Coronary artery (tissue), 2 donors: ENCODE data around the gene FIBCD1.

ENCODE experiments used
- DNase-seq: peaks from one replicate; pipeline ENCODE4 v3.0.0-alpha.2; 2017; ENCODE audit warnings: low spot score
- H3K27ac ChIP-seq, 2 donors: fragments of 200-600 bp; sonication (generic); one replicate each; pipeline ENCODE4 v1.5.1; 2016 to 2019
- H3K4me3 ChIP-seq: fragments of 200-600 bp; sonication (generic); 2 replicates; pipeline ENCODE4 v1.5.1; 2016; ENCODE audit warnings: mild to moderate bottlenecking, moderate library complexity
- CTCF ChIP-seq: fragments of 200-600 bp; sonication (generic); IDR thresholded peaks from one replicate; pipeline ENCODE4 v1.5.1; 2019; ENCODE audit warnings: antibody characterized with exemption

FIBCD1 gene

GRCh38 chr9:130980526-130980925 lies 41.5 kb upstream of the FIBCD1 start:
- no peak for DNase-seq
- H3K4me3 ChIP-seq = no peak overlapping the region
- no peak for TF ChIP-seq CTCF
- H3K27ac ChIP-seq = no peak overlapping the region

- DNase-seq = no peak
- TF ChIP-seq CTCF = no peak
- no peak overlapping the region for H3K27ac ChIP-seq
- H3K4me3 ChIP-seq = no peak overlapping the region
Measured at GRCh38 chr9:130979591-130980385, 40.7 kb upstream of the FIBCD1 start.

GRCh38 chr9:130977811-130978221 lies 38.8 kb upstream of the FIBCD1 start:
- no peak for DNase-seq
- no peak overlapping the region for H3K27ac ChIP-seq
- no peak overlapping the region for H3K4me3 ChIP-seq
- no peak for TF ChIP-seq CTCF

- TF ChIP-seq CTCF = no peak
- no peak overlapping the region for H3K4me3 ChIP-seq
- H3K27ac ChIP-seq = no peak overlapping the region
- no peak for DNase-seq
Measured at GRCh38 chr9:130975932-130976841, 37.1 kb upstream of the FIBCD1 start.

GRCh38 chr9:130975156-130975555 lies 36.1 kb upstream of the FIBCD1 start:
- TF ChIP-seq CTCF = no peak
- no peak overlapping the region for H3K27ac ChIP-seq
- DNase-seq = no peak
- no peak overlapping the region for H3K4me3 ChIP-seq

- no peak for TF ChIP-seq CTCF
- no peak overlapping the region for H3K4me3 ChIP-seq
- no peak overlapping the region for H3K27ac ChIP-seq
- DNase-seq = no peak
Measured at GRCh38 chr9:130974697-130975096, 35.6 kb upstream of the FIBCD1 start.
